Inferior parietal cortex (tissue), 1 donor: ENCODE data around the gene MNT.

ENCODE experiments used
- DNase-seq: peaks from one replicate; pipeline ENCODE4 v3.0.0-alpha.2; 2016; ENCODE audit errors: extremely low spot score

Gene MNT

GRCh38 chr17:2380950-2381649 is 19.8 kb downstream of the MNT start:
- no peak for DNase-seq

DNA sequence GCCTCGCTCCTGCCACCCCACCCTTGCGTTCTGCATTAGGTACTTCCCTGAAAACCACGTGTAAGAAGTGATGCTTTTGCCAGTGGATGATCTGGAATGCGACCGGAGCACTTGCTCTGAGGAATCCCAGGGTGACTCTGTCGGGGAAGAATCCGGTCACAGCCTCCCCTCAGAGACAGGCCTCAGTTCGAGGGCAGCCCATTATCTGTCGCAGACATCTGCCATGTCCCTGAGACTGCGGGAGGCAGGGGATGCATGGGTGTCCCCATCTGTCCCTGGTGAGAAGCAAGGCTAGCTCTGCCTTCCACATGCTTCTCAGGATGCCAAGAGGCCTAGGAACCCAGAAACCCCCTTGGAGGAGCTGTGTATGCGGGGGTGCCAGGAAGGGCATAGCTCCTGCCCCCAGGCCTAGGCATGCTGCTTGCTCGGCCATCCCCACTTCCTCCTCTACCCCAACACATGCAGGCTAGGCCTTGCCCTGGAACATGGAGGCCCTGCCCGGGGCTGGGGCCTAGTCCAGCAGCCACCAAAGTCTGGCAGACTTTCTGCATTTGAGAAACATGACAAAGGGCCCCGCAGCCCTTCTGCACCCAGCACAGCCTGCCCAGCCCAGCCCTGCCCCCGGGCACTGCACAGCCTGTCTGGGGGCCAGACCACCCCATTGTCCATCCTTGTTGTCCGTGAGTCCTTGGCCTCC is 20.5 kb downstream of the MNT start:
- DNase-seq: no peak

- no peak for DNase-seq
Measured at GRCh38 chr17:2379489-2380225, 21.2 kb downstream of the MNT start.

DNA sequence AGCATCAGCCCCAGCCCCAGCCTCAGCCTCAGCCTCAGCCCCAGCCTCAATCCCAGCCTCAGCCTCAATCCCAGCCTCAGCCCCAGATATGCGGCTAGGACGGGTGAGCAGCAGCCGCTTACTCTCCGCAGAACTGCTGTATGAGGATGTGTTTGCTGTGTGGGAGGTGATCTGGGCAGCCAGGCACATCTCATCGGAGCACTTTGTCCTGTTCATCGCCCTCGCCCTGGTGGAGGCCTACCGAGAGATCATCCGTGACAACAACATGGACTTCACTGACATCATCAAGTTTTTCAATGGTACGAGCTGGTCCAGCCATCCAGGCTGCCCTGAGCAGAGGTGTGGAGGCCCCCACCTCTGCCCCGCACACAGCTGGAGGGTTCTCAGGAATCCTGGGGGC is 22.0 kb downstream of the MNT start:
- no peak for DNase-seq

- DNase-seq: no peak
Measured at GRCh38 chr17:2377659-2378058, 23.2 kb downstream of the MNT start.

GRCh38 chr17:2376107-2376506 is 24.8 kb downstream of the MNT start:
- no peak for DNase-seq

DNA sequence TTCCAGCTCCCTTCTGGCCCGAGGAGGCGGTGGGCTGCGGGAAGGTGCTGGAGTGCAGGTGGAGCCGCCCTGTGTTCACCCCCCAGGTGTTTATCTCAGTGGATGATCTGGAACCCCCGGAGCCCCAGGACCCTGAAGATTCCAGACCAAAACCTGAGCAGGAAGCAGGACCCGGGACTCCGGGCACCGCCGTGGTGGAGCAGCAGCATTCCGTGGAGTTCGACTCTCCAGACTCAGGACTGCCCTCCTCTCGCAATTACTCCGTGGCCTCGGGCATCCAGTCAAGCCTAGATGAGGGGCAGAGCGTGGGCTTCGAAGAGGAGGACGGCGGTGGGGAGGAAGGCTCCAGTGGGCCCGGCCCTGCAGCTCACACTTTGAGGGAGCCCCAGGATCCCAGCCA is 25.5 kb downstream of the MNT start:
- DNase-seq: no peak

DNA sequence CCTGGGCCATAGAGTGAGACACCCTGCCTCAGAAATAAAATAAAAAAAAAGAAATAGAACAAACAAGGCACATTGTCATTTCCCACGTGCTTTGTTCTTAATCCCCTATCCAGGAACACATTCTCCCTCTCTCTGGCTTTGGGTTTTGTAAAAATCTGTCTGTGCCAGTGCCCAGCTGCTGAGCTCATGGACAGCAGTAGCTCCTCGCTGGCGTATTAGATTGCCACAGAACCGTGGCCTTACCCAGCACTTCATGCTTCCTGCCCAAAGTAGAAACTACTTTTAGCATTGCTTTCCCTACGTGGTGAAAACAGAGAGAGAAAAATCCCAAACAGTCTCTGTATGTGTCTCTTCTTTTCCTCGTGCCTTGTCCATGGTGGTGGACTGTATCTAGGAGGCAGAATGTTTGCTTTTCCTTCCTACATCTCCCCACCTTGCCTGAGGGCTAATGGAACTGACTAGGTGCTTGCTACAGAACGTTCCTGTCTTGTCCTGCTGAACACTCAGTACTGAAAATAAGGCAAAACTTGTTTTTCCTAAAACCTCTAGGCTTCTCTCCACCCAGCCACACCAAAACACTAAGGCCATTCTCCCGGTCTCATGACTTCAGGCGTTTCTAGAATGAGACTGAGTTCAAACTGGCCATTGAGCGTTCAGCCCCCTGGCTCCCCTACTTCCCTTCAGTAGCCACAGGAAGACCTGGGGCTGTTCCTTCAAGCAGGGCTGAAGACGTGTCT is 26.1 kb downstream of the MNT start:
- DNase-seq: no peak

DNA sequence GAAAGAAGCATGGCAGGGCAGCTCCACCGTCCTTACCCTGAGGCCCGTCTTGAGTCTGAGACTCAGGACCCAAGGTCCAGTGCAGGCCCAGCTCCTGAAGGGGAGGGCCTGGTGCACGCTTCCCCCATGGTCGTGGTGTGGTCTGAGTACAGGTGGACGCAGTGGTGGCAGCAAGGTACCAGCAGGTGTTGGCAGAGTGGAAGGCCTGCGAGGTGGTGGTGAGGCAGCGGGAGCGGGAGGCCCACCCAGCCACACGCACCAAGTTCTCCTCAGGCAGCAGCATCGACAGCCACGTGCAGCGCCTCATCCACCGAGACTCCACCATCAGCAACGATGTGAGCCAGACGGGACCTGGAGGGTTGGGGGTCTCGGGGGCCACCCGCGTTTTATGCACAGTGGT is 27.7 kb downstream of the MNT start:
- no peak for DNase-seq

DNA sequence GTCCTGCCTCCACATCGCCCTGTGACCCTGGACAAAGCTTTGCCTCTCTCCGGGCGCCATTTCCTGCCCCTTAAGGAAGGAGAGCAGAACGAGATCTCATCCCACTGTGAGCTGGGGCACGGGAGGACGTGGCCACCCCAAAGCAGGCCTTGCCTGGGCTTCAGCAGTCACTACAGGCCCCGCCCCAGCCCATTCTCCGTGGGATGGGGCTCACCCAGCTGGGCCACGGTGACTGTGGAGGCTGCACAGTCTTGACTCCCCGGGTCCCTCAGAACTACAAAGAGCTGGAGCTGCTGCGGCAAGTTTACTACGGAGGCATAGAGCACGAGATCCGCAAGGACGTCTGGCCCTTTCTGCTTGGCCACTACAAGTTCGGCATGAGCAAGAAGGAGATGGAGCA is 28.2 kb downstream of the MNT start:
- DNase-seq: no peak

- no peak for DNase-seq
Measured at GRCh38 chr17:2372180-2372579, 28.7 kb downstream of the MNT start.

- DNase-seq: no peak
Measured at GRCh38 chr17:2371183-2372130, 29.4 kb downstream of the MNT start.

GRCh38 chr17:2370211-2370589 is 30.7 kb downstream of the MNT start:
- no peak for DNase-seq

GRCh38 chr17:2369551-2370210 is 31.2 kb downstream of the MNT start:
- no peak for DNase-seq

- DNase-seq: no peak
Measured at GRCh38 chr17:2369039-2369438, 31.8 kb downstream of the MNT start.

DNA sequence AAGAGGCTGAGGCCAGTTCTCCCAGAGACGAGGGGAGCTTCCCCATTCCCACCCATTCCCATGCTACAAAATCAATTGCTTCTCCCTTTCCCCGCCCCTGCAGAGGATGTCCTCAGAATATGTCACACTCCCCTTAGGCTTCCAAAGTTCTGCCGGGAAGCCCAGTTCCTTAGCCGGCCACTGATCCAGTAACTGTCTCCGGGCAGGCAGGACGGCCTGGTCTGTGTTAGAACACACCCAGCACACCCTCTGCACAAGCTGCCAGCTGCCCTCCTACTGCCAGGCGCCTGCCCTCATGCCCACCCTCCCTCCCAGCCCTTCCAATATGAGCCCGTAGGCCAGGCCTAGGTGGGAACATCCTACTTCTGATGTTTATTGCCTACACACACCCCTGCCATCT is 32.5 kb downstream of the MNT start:
- DNase-seq: no peak

GRCh38 chr17:2366747-2367494 is 33.9 kb downstream of the MNT start:
- no peak for DNase-seq

GRCh38 chr17:2365132-2365531 is 35.7 kb downstream of the MNT start:
- DNase-seq: no peak

DNA sequence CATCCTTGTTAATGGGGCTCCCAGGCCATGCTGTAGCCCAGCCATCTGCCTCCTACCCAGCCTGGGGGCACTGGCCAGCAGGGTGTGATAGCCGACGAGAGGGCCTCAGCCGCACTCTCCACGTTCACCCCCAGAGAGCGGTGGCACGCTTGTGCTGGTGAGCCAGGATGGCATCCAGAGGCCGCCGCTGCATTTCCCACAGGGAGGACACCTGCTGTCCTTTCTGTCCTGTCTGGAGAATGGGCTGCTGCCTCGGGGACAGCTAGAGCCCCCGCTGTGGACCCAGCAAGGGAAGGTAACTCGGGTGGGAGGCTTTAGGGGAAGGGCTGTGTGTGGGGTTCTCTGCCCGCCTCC is 36.1 kb downstream of the MNT start:
- DNase-seq: no peak
